Measurements from ENCODE around the gene SUCNR1.

GRCh38 chr3:151906751-151907150 lies 33.3 kb downstream of the SUCNR1 start:
- TF ChIP-seq POLR2AphosphoS5 (IDR thresholded peaks at IDR 0.05; ENCODE audit: borderline replicate concordance, low read depth, low read length) (no peak), EZH2 (IDR thresholded peaks at IDR 0.05) (no peak)
